ENCODE data around the gene EME2.

GRCh38 chr16:1820096-1820945, 47.7 kb downstream of the EME2 start:
- no peak for TF ChIP-seq SIN3A (IDR thresholded peaks at IDR 0.05; ENCODE audit: low read depth)
- TF ChIP-seq, protein P1, sequence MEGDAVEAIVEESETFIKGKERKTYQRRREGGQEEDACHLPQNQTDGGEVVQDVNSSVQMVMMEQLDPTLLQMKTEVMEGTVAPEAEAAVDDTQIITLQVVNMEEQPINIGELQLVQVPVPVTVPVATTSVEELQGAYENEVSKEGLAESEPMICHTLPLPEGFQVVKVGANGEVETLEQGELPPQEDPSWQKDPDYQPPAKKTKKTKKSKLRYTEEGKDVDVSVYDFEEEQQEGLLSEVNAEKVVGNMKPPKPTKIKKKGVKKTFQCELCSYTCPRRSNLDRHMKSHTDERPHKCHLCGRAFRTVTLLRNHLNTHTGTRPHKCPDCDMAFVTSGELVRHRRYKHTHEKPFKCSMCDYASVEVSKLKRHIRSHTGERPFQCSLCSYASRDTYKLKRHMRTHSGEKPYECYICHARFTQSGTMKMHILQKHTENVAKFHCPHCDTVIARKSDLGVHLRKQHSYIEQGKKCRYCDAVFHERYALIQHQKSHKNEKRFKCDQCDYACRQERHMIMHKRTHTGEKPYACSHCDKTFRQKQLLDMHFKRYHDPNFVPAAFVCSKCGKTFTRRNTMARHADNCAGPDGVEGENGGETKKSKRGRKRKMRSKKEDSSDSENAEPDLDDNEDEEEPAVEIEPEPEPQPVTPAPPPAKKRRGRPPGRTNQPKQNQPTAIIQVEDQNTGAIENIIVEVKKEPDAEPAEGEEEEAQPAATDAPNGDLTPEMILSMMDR (IDR thresholded peaks at IDR 0.05 in 2 of 3, conservative IDR thresholded peaks at IDR 0.05 in 1 of 3; ENCODE audit: borderline replicate concordance in 1 of 3, insufficient read depth in 1 of 3, low read depth in 2 of 3, low read length in 2 of 3), result no peak
- no peak for TF ChIP-seq POLR2A (IDR thresholded peaks at IDR 0.05; ENCODE audit: borderline replicate concordance, extremely low read depth, insufficient read depth, insufficient read length)
- no peak for TF ChIP-seq YY1 (IDR thresholded peaks at IDR 0.05; ENCODE audit: extremely low read depth, insufficient replicate concordance, low read depth, low read length)
- TF ChIP-seq REST (IDR thresholded peaks at IDR 0.05; ENCODE audit: low read depth), result no peak
- TF ChIP-seq EZH2 (IDR thresholded peaks at IDR 0.05), result no peak
- TF ChIP-seq EZH2phosphoT487 (IDR thresholded peaks at IDR 0.05; ENCODE audit: borderline replicate concordance), result no peak
- no peak for TF ChIP-seq EGR1 (IDR thresholded peaks at IDR 0.05; ENCODE audit: low read depth)
- no peak for TF ChIP-seq FOSL1 (IDR thresholded peaks at IDR 0.05; ENCODE audit: low read depth)
